OCI-M2 (cell line): ENCODE results near the gene CAMKMT.
"Not testable (repeated sequence)": the region's sequence is repeated elsewhere in the genome, so short reads cannot be mapped to it uniquely, and the experiment has no call there.

Source experiments
- DNase-seq: peaks from one replicate; lab custom pipeline; 2025; ENCODE audit not compliant: unreplicated experiment; lab: John Stamatoyannopoulos, UW

The CAMKMT gene

GRCh38 chr2:44495544-44495943, 133.8 kb downstream of the CAMKMT start:
- no peak for DNase-seq

- DNase-seq, result no peak
Observed at GRCh38 chr2:44496130-44496529, 134.4 kb downstream of the CAMKMT start.

GRCh38 chr2:44498551-44498950, 136.8 kb downstream of the CAMKMT start:
- DNase-seq, result no peak

- not testable (repeated sequence) for DNase-seq
Observed at GRCh38 chr2:44505664-44506063, 143.9 kb downstream of the CAMKMT start.

- DNase-seq, result no peak
Observed at GRCh38 chr2:44510246-44510645, 148.5 kb downstream of the CAMKMT start.

GRCh38 chr2:44515416-44515815, 153.7 kb downstream of the CAMKMT start:
- no peak for DNase-seq

GRCh38 chr2:44519026-44519425, 157.3 kb downstream of the CAMKMT start:
- DNase-seq, result no peak

GRCh38 chr2:44522846-44523245, 161.1 kb downstream of the CAMKMT start:
- no peak for DNase-seq

GRCh38 chr2:44524347-44524926, 162.7 kb downstream of the CAMKMT start:
- no peak for DNase-seq

- no peak for DNase-seq
Observed at GRCh38 chr2:44526352-44526751, 164.6 kb downstream of the CAMKMT start.

GRCh38 chr2:44528595-44528994, 166.8 kb downstream of the CAMKMT start:
- no peak for DNase-seq

GRCh38 chr2:44529448-44529847, 167.7 kb downstream of the CAMKMT start:
- no peak for DNase-seq

GRCh38 chr2:44531289-44531688, 169.5 kb downstream of the CAMKMT start:
- DNase-seq, result no peak

GRCh38 chr2:44532031-44532430, 170.3 kb downstream of the CAMKMT start:
- no peak for DNase-seq

- DNase-seq, result no peak
Observed at GRCh38 chr2:44533508-44533907, 171.8 kb downstream of the CAMKMT start.

GRCh38 chr2:44535376-44535775, 173.6 kb downstream of the CAMKMT start:
- DNase-seq, result no peak

GRCh38 chr2:44537264-44537663, 175.5 kb downstream of the CAMKMT start:
- DNase-seq, result no peak

GRCh38 chr2:44542520-44542919, 180.8 kb downstream of the CAMKMT start:
- no peak for DNase-seq

- no peak for DNase-seq
Observed at GRCh38 chr2:44543773-44544725, 182.3 kb downstream of the CAMKMT start.

GRCh38 chr2:44545005-44545404, 183.3 kb downstream of the CAMKMT start:
- no peak for DNase-seq

GRCh38 chr2:44546459-44547127, 184.8 kb downstream of the CAMKMT start:
- DNase-seq, result no peak

GRCh38 chr2:44547718-44548117, 186.0 kb downstream of the CAMKMT start:
- DNase-seq, result no peak
